Neural crest cell (in vitro differentiated cells): Measurements from ENCODE around the gene ADAMTS2. TPM values are rescaled to one million over a fixed set of nuclear protein-coding genes. Genes with fewer than 3 reads are reported as not detected.

ENCODE experiments used
- DNase-seq: peaks from one replicate; pipeline ENCODE4 v3.0.0; 2021; ENCODE audit warnings: low read depth, mixed read lengths, low spot score
- H3K27ac Mint-ChIP-seq: one replicate; pipeline ENCODE4 v1.8.0; 2021; ENCODE audit warnings: mild to moderate bottlenecking, mixed read lengths; ENCODE audit not compliant: unreplicated experiment
- H3K27me3 Mint-ChIP-seq: 2 replicates; pipeline ENCODE4 v1.8.0; 2021; ENCODE audit warnings: low read depth, mild to moderate bottlenecking, mixed read lengths
- H3K36me3 Mint-ChIP-seq: 2 replicates; pipeline ENCODE4 v1.8.0; 2021; ENCODE audit warnings: low read depth, mild to moderate bottlenecking, mixed read lengths
- H3K4me1 Mint-ChIP-seq: 2 replicates; pipeline ENCODE4 v1.8.0; 2021; ENCODE audit warnings: mixed read lengths
- H3K4me3 Mint-ChIP-seq: one replicate; pipeline ENCODE4 v1.8.0; 2021; ENCODE audit warnings: mild to moderate bottlenecking, mixed read lengths
- H3K9me3 Mint-ChIP-seq: 2 replicates; pipeline ENCODE4 v1.8.0; 2021; ENCODE audit warnings: mixed read lengths
- CTCF ChIP-seq: fragments of 200-600 bp; sonication (generic); conservative IDR thresholded peaks from 2 replicates; pipeline ENCODE4 v1.5.0; 2021; ENCODE audit warnings: antibody characterized with exemption, mild to moderate bottlenecking
- total RNA-seq: library from RNA; stranded (reverse); gene quantifications from 2 replicates; pipeline ENCODE4 v1.2.1, GENCODE V29; 2021

Gene ADAMTS2
- total RNA-seq, 1 donor from 2014 or later: 1.5 TPM

- Mint-ChIP-seq H3K4me3 (no peak overlapping the region), H3K4me1 (peaks cover 8% of the 10 kb centered on the region), H3K27me3 (no peaks in the 10 kb centered on the region), H3K9me3 (no peaks in the 10 kb centered on the region), H3K27ac (no peak overlapping the region), H3K36me3 (no peaks in the 10 kb centered on the region)
- TF ChIP-seq CTCF: no peak
- no peak for DNase-seq
These were observed 84.8 kb downstream of the ADAMTS2 start for GRCh38 chr5:179260324-179261070.

GRCh38 chr5:179259731-179260323, 85.4 kb downstream of the ADAMTS2 start:
- TF ChIP-seq CTCF: no peak

GRCh38 chr5:179258922-179259730, 86.1 kb downstream of the ADAMTS2 start:
- Mint-ChIP-seq H3K27ac (peak overlapping the region; percentile 67), H3K4me1 (peaks cover 17% of the 10 kb centered on the region), H3K36me3 (no peaks in the 10 kb centered on the region), H3K27me3 (no peaks in the 10 kb centered on the region), H3K9me3 (no peaks in the 10 kb centered on the region), H3K4me3 (no peak overlapping the region)
- DNase-seq: no peak
- no peak for TF ChIP-seq CTCF

More at GRCh38 chr5:179259731-179260323, 85.4 kb downstream of the ADAMTS2 start:
- no peaks in the 10 kb centered on the region for H3K27me3 Mint-ChIP-seq
- peaks cover 11% of the 10 kb centered on the region for H3K4me1 Mint-ChIP-seq
- H3K36me3 Mint-ChIP-seq: no peaks in the 10 kb centered on the region
- H3K9me3 Mint-ChIP-seq: no peaks in the 10 kb centered on the region
- DNase-seq: no peak
- no peak overlapping the region for H3K4me3 Mint-ChIP-seq
- H3K27ac Mint-ChIP-seq: no peak overlapping the region

GRCh38 chr5:179258001-179258921, 87.0 kb downstream of the ADAMTS2 start:
- TF ChIP-seq CTCF: no peak
- no peak overlapping the region for H3K4me3 Mint-ChIP-seq
- no peak overlapping the region for H3K27ac Mint-ChIP-seq

More at GRCh38 chr5:179258001-179258921, 87.0 kb downstream of the ADAMTS2 start:
- Mint-ChIP-seq H3K4me1 (peaks cover 17% of the 10 kb centered on the region), H3K9me3 (no peaks in the 10 kb centered on the region), H3K36me3 (no peaks in the 10 kb centered on the region), H3K27me3 (no peaks in the 10 kb centered on the region)
- DNase-seq: no peak
